Pulmonary artery endothelial cell (primary cell): Measurements from ENCODE around the gene TNFRSF6B. TPM values are rescaled to one million over a fixed set of nuclear protein-coding genes. Genes with fewer than 3 reads are reported as not detected.

ENCODE experiments used
- DNase-seq: peaks from one replicate; pipeline ENCODE4 v3.0.0-alpha.2; 2011; ENCODE audit warnings: low read depth, low spot score
- total RNA-seq: library from RNA; depleted of rRNA; stranded (reverse); fragments of >200 nt; gene quantifications from 2 replicates; pipeline ENCODE4 v1.2.3, GENCODE V29; 2014

Gene TNFRSF6B
- total RNA-seq, 1 donor from 2014 or later: 118 TPM

DNA sequence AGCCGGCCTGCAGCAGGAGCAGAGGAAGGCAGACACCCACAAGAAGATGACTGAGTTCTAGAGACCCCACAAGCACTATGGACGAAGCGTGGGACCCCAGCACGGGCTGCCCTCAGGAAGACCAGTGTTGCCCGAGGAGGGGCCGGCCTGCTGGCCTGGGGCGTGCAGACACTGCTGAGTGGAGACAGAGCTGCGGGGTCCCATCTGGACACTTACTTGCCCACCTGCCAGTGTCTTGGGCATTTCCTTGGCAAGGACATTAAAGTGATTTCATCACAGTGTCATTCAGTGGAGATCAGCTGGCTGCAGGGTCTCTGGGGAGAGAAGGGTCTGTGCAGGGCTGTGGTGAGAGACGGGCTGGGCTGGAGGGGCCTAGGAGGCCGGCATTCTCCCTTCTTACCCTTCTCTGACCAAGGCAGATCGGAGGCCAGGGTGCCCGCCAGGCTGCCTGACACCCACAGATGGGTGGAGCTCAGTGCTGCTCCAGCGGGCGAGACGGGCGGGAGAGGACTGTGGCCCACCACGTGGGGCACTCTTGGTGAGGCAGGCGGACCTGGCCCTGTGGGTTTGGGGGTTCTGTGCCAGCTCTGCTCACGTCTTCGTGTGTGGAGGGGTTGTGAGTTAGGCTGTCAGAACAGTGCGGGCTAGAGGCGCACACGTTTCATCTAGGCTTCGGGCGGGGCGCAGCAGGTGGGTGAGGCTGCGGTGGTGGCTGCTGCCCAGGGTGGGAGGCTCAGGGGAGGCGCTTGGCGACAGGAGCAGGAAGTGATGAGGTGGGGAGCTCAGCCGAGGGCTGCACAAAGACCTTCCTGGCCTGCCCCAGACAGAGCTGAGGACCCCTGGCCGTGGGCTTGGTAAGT, 39.6 kb downstream of the TNFRSF6B start, which contains the start of gene LIME1:
Gene LIME1, plus strand, starts transcription at position 806 of the 860 bp plus-strand sequence. CDS start 886 bp downstream, outside the sequence.
- no peak for DNase-seq

DNA sequence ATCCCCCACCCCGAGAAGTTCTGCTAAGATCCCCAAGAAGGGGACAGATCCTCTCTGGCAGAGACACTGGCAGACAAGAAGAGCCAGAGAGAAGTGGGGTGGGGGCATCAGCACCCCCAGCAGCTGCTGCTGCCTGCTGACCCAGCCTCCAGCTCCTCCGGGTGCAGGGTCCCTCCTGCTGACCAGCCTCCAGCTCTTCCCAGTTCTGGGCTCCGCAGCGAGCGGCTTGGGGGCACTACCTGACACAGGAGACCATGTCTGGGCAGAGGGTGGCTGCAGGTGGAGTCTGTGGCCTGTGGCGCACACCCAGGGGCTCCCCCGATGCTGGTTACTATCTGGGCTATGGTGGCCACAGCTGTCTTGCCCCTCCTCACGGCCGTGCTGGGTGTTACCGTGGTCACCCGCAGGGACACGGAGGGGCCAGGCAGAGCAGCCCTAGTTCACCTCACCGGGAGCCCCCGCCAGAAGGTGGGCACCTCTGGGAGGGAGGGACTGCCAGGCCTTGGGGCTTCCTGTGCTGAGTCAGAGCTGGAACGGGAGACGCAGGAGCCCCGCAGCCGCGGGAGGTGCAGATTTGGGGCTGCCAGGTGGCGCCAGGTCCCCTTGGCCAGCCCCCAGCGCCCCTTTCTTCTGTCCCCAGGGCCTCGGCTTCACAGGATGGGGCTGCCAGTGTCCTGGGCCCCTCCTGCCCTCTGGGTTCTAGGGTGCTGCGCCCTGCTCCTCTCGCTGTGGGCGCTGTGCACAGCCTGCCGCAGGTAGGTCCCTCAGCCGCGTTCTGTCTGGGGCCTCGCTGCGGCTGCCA, 40.6 kb downstream of the TNFRSF6B start:
- DNase-seq: no peak

DNA sequence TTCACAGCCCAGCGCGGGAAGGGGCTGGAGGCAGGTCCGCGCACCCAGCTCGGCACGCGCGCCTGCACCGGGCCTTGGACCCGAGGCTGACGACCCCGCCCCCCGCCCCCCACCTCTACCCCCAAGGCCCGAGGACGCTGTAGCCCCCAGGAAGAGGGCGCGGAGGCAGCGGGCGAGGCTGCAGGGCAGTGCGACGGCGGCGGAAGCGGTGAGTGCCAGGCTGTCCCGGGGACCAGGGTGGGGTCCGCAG, 41.2 kb downstream of the TNFRSF6B start:
- DNase-seq: no peak

DNA sequence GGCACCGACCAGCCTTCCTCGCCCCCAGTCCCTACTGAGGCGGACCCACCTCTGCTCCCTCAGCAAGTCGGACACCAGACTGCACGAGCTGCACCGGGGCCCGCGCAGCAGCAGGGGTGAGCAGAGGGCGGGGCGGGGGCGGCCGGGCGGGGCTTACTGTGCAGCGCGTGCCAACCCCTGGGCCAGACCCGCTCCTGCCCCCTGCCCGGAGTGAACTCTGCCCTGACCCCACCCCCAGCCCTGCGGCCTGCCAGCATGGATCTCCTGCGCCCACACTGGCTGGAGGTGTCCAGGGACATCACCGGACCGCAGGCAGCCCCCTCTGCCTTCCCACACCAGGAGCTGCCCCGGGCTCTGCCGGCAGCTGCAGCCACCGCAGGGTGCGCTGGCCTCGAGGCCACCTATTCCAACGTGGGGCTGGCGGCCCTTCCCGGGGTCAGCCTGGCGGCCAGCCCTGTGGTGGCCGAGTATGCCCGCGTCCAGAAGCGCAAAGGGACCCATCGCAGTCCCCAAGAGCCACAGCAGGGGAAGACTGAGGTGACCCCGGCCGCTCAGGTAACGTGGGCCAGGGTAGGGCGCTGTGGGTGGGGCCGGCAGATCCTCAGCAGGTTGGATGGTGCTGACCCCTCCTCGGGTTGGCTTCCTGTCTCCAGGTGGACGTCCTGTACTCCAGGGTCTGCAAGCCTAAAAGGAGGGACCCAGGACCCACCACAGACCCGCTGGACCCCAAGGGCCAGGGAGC, 41.7 kb downstream of the TNFRSF6B start:
- DNase-seq: no peak

DNA sequence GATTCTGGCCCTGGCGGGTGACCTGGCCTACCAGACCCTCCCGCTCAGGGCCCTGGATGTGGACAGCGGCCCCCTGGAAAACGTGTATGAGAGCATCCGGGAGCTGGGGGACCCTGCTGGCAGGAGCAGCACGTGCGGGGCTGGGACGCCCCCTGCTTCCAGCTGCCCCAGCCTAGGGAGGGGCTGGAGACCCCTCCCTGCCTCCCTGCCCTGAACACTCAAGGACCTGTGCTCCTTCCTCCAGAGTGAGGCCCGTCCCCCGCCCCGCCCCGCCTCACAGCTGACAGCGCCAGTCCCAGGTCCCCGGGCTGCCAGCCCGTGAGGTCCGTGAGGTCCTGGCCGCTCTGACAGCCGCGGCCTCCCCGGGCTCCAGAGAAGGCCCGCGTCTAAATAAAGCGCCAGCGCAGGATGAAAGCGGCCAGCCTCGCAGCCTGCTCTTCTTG, 42.3 kb downstream of the TNFRSF6B start:
- DNase-seq: no peak

- no peak for DNase-seq
Measured at GRCh38 chr20:63739130-63740069, 42.9 kb downstream of the TNFRSF6B start, which contains the start of gene SLC2A4RG. SLC2A4RG (plus strand) TSS chr20:63739776; CDS start chr20:63739913, 137 bp downstream.

DNA sequence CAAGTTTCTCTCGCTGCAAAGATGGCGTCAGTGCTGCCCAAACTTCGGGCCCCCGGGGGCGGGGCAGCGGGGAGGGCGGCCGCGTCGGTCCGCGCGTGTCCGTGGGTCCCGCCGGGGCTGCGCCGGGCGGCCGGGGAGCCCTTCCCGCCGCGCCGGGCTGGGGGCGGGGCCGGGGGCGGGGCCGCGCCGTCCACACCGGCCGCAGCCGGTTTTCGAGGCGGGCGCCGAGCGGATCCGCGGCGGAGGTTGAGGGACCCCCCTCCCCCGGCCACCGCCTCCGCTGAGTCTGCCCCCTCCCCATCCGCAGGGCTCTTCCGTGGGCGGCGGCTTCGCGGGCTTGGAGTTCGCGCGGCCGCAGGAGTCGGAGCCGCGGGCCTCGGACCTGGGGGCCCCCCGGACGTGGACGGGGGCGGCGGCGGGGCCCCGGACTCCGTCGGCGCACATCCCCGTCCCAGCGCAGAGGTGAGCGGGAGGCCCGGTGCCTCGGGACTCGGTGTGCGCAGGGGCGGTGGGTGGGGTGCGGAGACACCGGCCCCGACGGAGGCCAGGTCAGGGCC, 43.7 kb downstream of the TNFRSF6B start:
- no peak for DNase-seq

- DNase-seq: peak; percentile 49
Measured at GRCh38 chr20:63740627-63741353, 44.3 kb downstream of the TNFRSF6B start.

DNA sequence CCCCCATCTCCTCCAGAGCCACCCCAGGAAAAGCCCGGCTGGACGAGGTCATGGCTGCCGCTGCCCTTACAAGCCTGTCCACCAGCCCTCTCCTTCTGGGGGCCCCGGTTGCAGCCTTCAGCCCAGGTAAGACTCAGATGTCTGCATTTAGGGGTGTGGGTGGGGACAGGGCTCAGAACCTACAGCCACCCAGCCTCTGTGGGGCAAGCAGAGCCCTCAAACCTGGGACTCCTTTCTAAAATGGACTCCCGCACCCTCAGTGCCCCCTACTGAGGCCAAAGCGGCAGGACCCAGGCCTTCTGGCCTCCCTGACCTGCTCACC, 44.9 kb downstream of the TNFRSF6B start:
- DNase-seq: no peak

DNA sequence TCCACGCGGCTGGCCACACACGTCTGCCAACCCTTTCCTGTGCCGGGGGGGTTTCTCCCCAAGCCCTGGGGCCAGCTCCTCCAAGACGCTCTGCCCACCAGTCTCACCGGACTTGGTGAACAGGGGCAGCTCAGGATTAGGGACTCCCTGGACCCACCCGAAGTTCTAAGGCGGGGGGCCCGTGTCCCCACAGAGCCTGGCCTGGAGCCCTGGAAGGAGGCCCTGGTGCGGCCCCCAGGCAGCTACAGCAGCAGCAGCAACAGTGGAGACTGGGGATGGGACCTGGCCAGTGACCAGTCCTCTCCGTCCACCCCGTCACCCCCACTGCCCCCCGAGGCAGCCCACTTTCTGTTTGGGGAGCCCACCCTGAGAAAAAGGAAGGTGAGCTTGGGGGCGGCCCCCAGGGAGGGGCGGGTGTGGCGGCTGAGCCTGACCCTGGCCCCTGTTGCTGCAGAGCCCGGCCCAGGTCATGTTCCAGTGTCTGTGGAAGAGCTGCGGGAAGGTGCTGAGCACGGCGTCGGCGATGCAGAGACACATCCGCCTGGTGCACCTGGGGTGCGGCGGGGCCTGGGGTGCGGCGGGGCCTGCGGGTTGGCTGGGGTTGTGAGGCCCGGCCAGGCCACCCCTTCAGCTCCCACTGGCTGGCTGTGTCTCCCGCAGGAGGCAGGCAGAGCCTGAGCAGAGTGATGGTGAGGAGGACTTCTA, 45.4 kb downstream of the TNFRSF6B start:
- DNase-seq: no peak

GRCh38 chr20:63742381-63743024, 46.1 kb downstream of the TNFRSF6B start:
- DNase-seq: no peak

DNA sequence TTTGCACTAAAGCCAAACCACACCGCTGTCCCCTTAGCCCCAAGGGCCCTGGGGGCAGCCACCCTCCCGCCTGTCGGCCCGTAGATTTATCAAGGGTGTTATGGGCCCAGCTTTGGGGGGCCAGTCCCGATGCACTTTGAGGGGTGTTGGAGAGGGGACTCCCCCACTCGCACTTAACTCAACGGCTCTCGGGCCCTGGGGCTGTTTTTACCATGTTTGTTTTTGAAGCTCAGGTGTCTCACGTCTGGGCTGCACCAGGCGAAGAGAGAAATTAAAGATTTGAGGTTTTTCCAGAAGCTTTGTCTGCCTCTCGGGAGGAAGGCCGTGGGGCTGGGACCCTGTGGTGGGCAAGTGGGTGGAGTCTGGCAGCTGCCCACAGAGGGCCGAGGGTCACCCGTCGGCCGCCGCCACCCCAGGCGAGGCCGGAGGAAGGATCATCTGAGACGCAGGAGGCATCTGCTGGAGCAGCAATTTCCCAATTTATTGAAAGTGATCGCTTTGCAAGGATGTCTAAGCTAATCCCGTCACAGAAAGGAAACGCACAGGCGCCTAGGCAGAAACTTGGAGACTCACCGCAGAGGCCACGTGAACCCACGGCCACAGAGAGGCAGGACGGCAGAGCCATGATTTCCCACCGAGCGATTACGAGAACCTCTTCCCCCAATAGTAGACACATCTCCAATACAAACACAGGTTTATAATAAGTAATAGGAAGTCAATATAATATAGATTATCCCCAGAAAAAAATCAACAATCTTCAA, 46.9 kb downstream of the TNFRSF6B start:
- DNase-seq: no peak

GRCh38 chr20:63744158-63744557, 47.7 kb downstream of the TNFRSF6B start:
- DNase-seq: no peak

GRCh38 chr20:63744574-63745423, 48.3 kb downstream of the TNFRSF6B start:
- no peak for DNase-seq

GRCh38 chr20:63745424-63745805, 49.0 kb downstream of the TNFRSF6B start:
- DNase-seq: no peak

GRCh38 chr20:63745961-63746731, 49.7 kb downstream of the TNFRSF6B start:
- no peak for DNase-seq
